ENCODE measurements around the gene SPATA32.
A peak's percentile ranks its signal among the peaks of the same experiment; 100 is the strongest.

SPATA32 gene

DNA sequence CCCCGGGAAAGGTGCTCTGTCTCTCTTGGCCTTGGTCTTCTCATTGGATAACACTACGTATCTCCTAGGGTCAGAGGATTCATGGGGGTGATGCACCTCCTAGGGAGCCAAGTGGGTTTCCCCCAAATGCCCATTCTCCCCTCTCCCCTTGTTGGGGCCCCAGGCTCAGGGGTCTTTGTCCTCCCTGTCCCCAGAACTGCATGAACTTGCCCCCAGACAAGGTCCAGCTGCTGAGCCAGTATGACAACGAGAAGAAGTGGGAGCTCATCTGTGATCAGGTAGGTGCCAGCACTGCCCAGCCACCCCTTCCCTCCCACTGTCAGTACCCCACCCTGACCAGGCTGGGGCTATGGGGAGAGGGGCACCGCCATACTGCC is 31.5 kb downstream of the SPATA32 start:
- H2AK5ac ChIP-seq (ENCODE audit: low read length): peak overlapping the region; percentile 32
- WGBS (ENCODE audit: extremely low coverage, insufficient coverage, insufficient read length): no CpG with 5 or more reads among the region's 4 CpGs
- H3K4me1 ChIP-seq (ENCODE audit: control insufficient read depth in 1 of 2, insufficient read depth in 2 of 2, low read length in 2 of 2): peaks cover 10 to 14% of the 10 kb centered on the region in 2 experiments

DNA sequence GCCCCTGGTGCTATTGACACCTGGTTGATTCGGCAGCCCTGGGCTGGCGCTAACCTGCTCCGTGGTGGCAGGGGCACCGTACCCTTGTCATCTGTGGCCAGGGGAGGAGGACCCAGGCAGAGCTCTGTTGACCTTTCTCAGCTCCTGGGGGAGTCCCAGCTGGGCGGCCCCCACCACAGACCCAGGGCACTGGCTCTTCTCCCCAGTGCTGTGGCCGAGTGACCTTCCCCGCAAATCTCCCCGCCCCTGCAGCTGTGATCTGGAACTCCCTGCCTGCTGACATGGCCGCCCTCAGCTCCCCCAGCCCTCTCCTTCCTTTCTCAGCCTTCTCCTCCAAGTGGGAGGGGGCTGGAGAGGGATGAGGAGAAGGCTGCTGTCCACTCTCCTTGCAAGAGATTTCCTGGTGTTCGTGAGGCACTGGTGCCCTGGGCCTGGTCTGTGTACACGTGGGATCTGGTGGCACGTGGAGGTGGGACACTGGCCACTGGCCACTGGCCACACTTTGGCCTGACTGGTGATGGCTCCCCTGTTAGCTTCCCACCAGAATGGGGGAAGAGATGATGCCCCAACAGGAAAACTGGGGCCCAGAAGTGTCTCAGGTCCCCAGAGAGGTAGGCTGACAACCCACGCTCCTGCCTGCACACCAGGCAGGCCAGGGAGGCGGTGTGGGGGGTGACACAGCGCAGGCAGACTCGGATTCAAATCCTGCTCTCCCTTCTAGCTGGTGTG is 32.0 kb downstream of the SPATA32 start:
- H2AK5ac ChIP-seq (ENCODE audit: low read length): no peak overlapping the region
- H3K27me3 ChIP-seq (ENCODE audit: insufficient read depth, low read length): no peaks in the 10 kb centered on the region
- H3K9ac ChIP-seq (ENCODE audit: low read length): no peak overlapping the region
- peak overlapping the region; percentile 64 for H4K91ac ChIP-seq (ENCODE audit: low read depth, low read length)
- peak overlapping the region; percentile 37 for H2BK120ac ChIP-seq (ENCODE audit: insufficient read depth, low read length, poor library complexity)
- H3K79me1 ChIP-seq (ENCODE audit: low read length): no peaks in the 10 kb centered on the region
- H3K4me1 ChIP-seq (ENCODE audit: control insufficient read depth in 1 of 2, insufficient read depth in 2 of 2, low read length in 2 of 2): peaks cover 10 to 14% of the 10 kb centered on the region in 2 experiments
- no peak overlapping the region for H2BK5ac ChIP-seq (ENCODE audit: low read depth, low read length, poor library complexity)
- peak overlapping the region; percentile 6 for H4K8ac ChIP-seq (ENCODE audit: low read depth, low read length)
- no peak overlapping the region for H3K4ac ChIP-seq (ENCODE audit: low read depth, low read length)
- peak in 1 of 2 donors; percentile 20 for DNase-seq
- H2BK12ac ChIP-seq (ENCODE audit: low read length): no peak overlapping the region
- H3K36me3 ChIP-seq (ENCODE audit: control insufficient read depth in 1 of 2, insufficient read depth in 2 of 2, low read length in 2 of 2): no peaks in the 10 kb centered on the region
- H3K9me3 ChIP-seq (ENCODE audit: insufficient read depth, low read depth, low read length): peaks cover 2% of the 10 kb centered on the region
- no peak overlapping the region for H3K4me3 ChIP-seq (ENCODE audit: low read depth, low read length)
- no peak overlapping the region for H2AFZ ChIP-seq (ENCODE audit: insufficient read depth, low read length, poor library complexity)
- no peak overlapping the region for H4K12ac ChIP-seq (ENCODE audit: low read depth, low read length)
- no peak overlapping the region for H3K18ac ChIP-seq (ENCODE audit: low read length)
- no peak overlapping the region for H3K4me2 ChIP-seq (ENCODE audit: low read length)
- no peak overlapping the region for H3K23ac ChIP-seq (ENCODE audit: low read length)
- no peaks in the 10 kb centered on the region for H3K79me2 ChIP-seq (ENCODE audit: control insufficient read depth, insufficient read depth, low read length, poor library complexity)
- WGBS (ENCODE audit: extremely low coverage, insufficient coverage, insufficient read length): no CpG with 5 or more reads among the region's 16 CpGs
- H3K27ac ChIP-seq (ENCODE audit: low read depth, low read length): no peak overlapping the region
- H3K14ac ChIP-seq (ENCODE audit: low read length): peak overlapping the region; percentile 16

More for the DNA sequence above, 31.5 kb downstream of the SPATA32 start:
- Histone ChIP-seq H3K79me2 (ENCODE audit: control insufficient read depth, insufficient read depth, low read length, poor library complexity) (no peaks in the 10 kb centered on the region), H3K27me3 (ENCODE audit: insufficient read depth, low read length) (no peaks in the 10 kb centered on the region), H3K36me3 (ENCODE audit: control insufficient read depth in 1 of 2, insufficient read depth in 2 of 2, low read length in 2 of 2) (no peaks in the 10 kb centered on the region), H2BK120ac (ENCODE audit: insufficient read depth, low read length, poor library complexity) (no peak overlapping the region), H3K4ac (ENCODE audit: low read depth, low read length) (no peak overlapping the region), H4K12ac (ENCODE audit: low read depth, low read length) (no peak overlapping the region), H3K23ac (ENCODE audit: low read length) (no peak overlapping the region), H3K9ac (ENCODE audit: low read length) (no peak overlapping the region), H3K4me3 (ENCODE audit: low read depth, low read length) (no peak overlapping the region), H2BK12ac (ENCODE audit: low read length) (no peak overlapping the region), H2AFZ (ENCODE audit: insufficient read depth, low read length, poor library complexity) (no peak overlapping the region), H2BK5ac (ENCODE audit: low read depth, low read length, poor library complexity) (no peak overlapping the region), H3K27ac (ENCODE audit: low read depth, low read length) (no peak overlapping the region), H4K91ac (ENCODE audit: low read depth, low read length) (no peak overlapping the region), H3K79me1 (ENCODE audit: low read length) (no peaks in the 10 kb centered on the region), H3K14ac (ENCODE audit: low read length) (no peak overlapping the region), H4K8ac (ENCODE audit: low read depth, low read length) (no peak overlapping the region), H3K9me3 (ENCODE audit: insufficient read depth, low read depth, low read length) (peaks cover 2% of the 10 kb centered on the region), H3K4me2 (ENCODE audit: low read length) (no peak overlapping the region), H3K18ac (ENCODE audit: low read length) (no peak overlapping the region)
- no peak for DNase-seq

DNA sequence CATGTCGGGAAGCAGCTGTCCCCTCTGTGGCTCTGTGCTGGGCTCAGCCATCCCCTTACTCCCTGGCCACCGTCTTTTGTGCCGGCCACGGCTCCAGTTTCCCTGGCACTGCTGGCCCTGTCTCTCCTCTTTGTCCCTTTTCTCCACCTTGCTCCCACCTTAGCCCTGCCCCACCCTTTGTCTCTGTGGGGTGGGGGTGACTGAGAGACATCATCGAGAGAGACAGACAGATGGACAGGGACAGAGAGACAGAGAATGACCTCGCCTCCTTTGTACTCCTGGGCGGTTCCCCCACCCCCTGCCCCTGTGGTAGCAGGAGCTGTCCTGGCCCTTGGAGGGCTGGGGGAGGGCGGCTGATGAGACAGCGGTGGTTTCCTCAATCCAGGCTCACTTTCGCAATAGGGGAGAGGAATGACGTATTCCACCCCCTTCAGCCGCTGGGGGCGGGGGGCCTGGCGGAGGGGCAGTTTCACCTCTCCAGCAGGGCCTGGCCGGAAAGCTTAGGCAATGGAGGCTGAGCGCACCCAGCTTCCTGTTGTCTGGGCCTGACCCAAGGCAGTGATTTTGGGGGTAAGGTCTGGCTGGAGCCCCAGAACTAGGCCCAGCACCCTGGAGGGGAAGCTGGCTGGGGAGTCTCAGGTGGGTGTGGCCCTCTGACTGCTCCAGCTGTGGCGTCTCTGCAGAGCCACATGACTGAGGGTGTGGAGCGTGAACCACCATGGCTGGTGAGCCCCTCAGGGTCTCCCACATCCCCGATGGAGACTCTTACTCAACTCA is 32.9 kb downstream of the SPATA32 start:
- no peak overlapping the region for H3K23ac ChIP-seq (ENCODE audit: low read length)
- no peak overlapping the region for H3K27ac ChIP-seq (ENCODE audit: low read depth, low read length)
- H3K9ac ChIP-seq (ENCODE audit: low read length): no peak overlapping the region
- no peak overlapping the region for H3K4me2 ChIP-seq (ENCODE audit: low read length)
- H3K4ac ChIP-seq (ENCODE audit: low read depth, low read length): no peak overlapping the region
- H2BK5ac ChIP-seq (ENCODE audit: low read depth, low read length, poor library complexity): no peak overlapping the region
- peak overlapping the region; percentile 33 for H3K14ac ChIP-seq (ENCODE audit: low read length)
- peak overlapping the region; percentile 64 for H4K91ac ChIP-seq (ENCODE audit: low read depth, low read length)
- H3K79me2 ChIP-seq (ENCODE audit: control insufficient read depth, insufficient read depth, low read length, poor library complexity): no peaks in the 10 kb centered on the region
- H2AK5ac ChIP-seq (ENCODE audit: low read length): peak overlapping the region; percentile 44
- no CpG with 5 or more reads among the region's 19 CpGs for WGBS (ENCODE audit: extremely low coverage, insufficient coverage, insufficient read length)
- no peaks in the 10 kb centered on the region for H3K36me3 ChIP-seq (ENCODE audit: control insufficient read depth in 1 of 2, insufficient read depth in 2 of 2, low read length in 2 of 2)
- peaks cover 2% of the 10 kb centered on the region for H3K27me3 ChIP-seq (ENCODE audit: insufficient read depth, low read length)
- H3K4me1 ChIP-seq (ENCODE audit: control insufficient read depth in 1 of 2, insufficient read depth in 2 of 2, low read length in 2 of 2): peaks cover 10 to 14% of the 10 kb centered on the region in 2 experiments
- peak overlapping the region; percentile 31 for H3K18ac ChIP-seq (ENCODE audit: low read length)
- H4K8ac ChIP-seq (ENCODE audit: low read depth, low read length): peak overlapping the region; percentile 34
- peak overlapping the region; percentile 28 for H2BK120ac ChIP-seq (ENCODE audit: insufficient read depth, low read length, poor library complexity)
- H3K9me3 ChIP-seq (ENCODE audit: insufficient read depth, low read depth, low read length): peaks cover 5% of the 10 kb centered on the region
- peak overlapping the region; percentile 29 for H2BK12ac ChIP-seq (ENCODE audit: low read length)
- H3K79me1 ChIP-seq (ENCODE audit: low read length): no peaks in the 10 kb centered on the region
- H3K4me3 ChIP-seq (ENCODE audit: low read depth, low read length): no peak overlapping the region
- DNase-seq: peak; percentile 51 to 58
- peak overlapping the region; percentile 49 for H4K12ac ChIP-seq (ENCODE audit: low read depth, low read length)
- no peak overlapping the region for H2AFZ ChIP-seq (ENCODE audit: insufficient read depth, low read length, poor library complexity)

DNA sequence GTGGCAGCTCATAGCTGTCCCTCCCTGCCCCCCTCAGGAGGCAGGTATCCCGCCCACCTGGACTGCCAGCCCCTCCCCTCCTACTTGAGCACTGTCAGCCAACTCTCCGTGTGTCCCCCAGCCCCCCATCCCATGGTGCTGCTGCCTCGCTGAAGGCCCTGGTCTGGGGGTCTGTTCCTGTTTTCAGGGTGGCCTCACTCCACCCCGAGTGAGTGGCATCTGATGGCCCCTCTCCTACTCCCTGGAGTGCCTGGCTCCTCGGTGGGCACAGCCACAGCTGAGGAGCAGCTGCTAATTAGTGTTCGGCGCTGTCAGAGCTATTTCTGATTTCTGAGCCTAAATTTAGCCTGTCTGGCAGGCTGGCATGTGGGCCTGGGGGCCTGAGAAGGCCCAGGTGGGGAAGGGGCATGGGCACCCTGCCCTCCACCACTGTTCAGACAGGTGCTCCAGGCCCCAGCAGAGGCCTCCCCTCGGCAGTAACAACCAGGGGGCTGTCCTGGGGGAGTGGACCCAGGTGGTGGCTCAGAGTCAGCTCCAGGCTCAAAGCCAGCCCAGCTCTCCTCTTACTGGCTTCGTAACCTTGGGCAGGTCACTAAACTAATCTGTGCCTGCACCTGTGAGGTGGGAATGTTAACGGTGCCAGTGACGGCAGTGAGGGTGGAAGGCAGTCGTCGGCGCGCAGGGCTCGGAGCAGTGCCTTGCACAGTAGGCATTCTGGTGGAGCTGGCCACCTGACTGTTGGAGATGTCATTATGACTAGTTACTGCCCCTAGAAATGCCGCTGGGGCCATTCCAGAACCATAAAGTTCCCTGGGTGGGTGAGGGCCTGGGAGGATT is 33.8 kb downstream of the SPATA32 start:
- Histone ChIP-seq H2AFZ (ENCODE audit: insufficient read depth, low read length, poor library complexity) (no peak overlapping the region), H3K9me3 (ENCODE audit: insufficient read depth, low read depth, low read length) (peaks cover 3% of the 10 kb centered on the region), H3K18ac (ENCODE audit: low read length) (no peak overlapping the region), H2AK5ac (ENCODE audit: low read length) (peak overlapping the region; percentile 44), H3K27me3 (ENCODE audit: insufficient read depth, low read length) (peaks cover 7% of the 10 kb centered on the region), H3K36me3 (ENCODE audit: control insufficient read depth in 1 of 2, insufficient read depth in 2 of 2, low read length in 2 of 2) (no peaks in the 10 kb centered on the region), H3K9ac (ENCODE audit: low read length) (no peak overlapping the region), H3K4me2 (ENCODE audit: low read length) (no peak overlapping the region), H4K12ac (ENCODE audit: low read depth, low read length) (no peak overlapping the region), H3K4me1 (ENCODE audit: control insufficient read depth in 1 of 2, insufficient read depth in 2 of 2, low read length in 2 of 2) (peaks cover 10 to 14% of the 10 kb centered on the region in 2 experiments), H2BK5ac (ENCODE audit: low read depth, low read length, poor library complexity) (no peak overlapping the region), H3K27ac (ENCODE audit: low read depth, low read length) (no peak overlapping the region), H2BK12ac (ENCODE audit: low read length) (peak overlapping the region; percentile 29), H4K91ac (ENCODE audit: low read depth, low read length) (peak overlapping the region; percentile 64), H4K8ac (ENCODE audit: low read depth, low read length) (no peak overlapping the region), H3K79me2 (ENCODE audit: control insufficient read depth, insufficient read depth, low read length, poor library complexity) (no peaks in the 10 kb centered on the region), H3K14ac (ENCODE audit: low read length) (no peak overlapping the region), H2BK120ac (ENCODE audit: insufficient read depth, low read length, poor library complexity) (no peak overlapping the region), H3K23ac (ENCODE audit: low read length) (no peak overlapping the region), H3K79me1 (ENCODE audit: low read length) (no peaks in the 10 kb centered on the region), H3K4me3 (ENCODE audit: low read depth, low read length) (no peak overlapping the region), H3K4ac (ENCODE audit: low read depth, low read length) (no peak overlapping the region)
- no CpG with 5 or more reads among the region's 17 CpGs for WGBS (ENCODE audit: extremely low coverage, insufficient coverage, insufficient read length)
- DNase-seq: no peak

Measured in trophoblast cell (in vitro differentiated cells and primary cell).